Neural progenitor cell (in vitro differentiated cells): ENCODE data around the gene TMPRSS6. TPM values are rescaled to one million over a fixed set of nuclear protein-coding genes. Genes with fewer than 3 reads are reported as not detected.

ENCODE experiments used
- DNase-seq: peaks from one replicate; pipeline ENCODE4 v3.0.0-alpha.2; 2016; ENCODE audit warnings: low spot score
- H2AFZ ChIP-seq: fragments of 200-600 bp; sonication (generic); replicated peaks from 2 replicates; pipeline ENCODE4 v1.6.1; 2016; ENCODE audit warnings: antibody characterized with exemption
- H3F3A ChIP-seq: fragments of 200-600 bp; sonication (generic); 2 replicates; pipeline ENCODE4 v1.6.1; 2016; ENCODE audit warnings: antibody characterized with exemption, low read depth
- H3K27ac ChIP-seq: fragments of 200-600 bp; sonication (generic); 2 replicates; pipeline ENCODE4 v1.5.1; 2016; ENCODE audit warnings: mild to moderate bottlenecking
- H3K27me3 ChIP-seq: fragments of 200-600 bp; sonication (generic); 2 replicates; pipeline ENCODE4 v1.6.1; 2016; ENCODE audit warnings: mild to moderate bottlenecking, moderate library complexity
- H3K36me3 ChIP-seq: fragments of 200-600 bp; sonication (generic); 2 replicates; pipeline ENCODE4 v1.5.1; 2016
- H3K4me1 ChIP-seq: fragments of 200-600 bp; sonication (generic); 2 replicates; pipeline ENCODE4 v1.6.1; 2016; ENCODE audit warnings: mixed run types
- H3K4me2 ChIP-seq: fragments of 200-600 bp; sonication (generic); 2 replicates; pipeline ENCODE4 v1.6.1; 2016
- H3K4me3 ChIP-seq: fragments of 200-600 bp; sonication (generic); 2 replicates; pipeline ENCODE4 v1.5.1; 2016
- H3K79me2 ChIP-seq: fragments of 200-600 bp; sonication (generic); 2 replicates; pipeline ENCODE4 v1.6.1; 2016; ENCODE audit warnings: low read depth
- H3K9ac ChIP-seq: fragments of 200-600 bp; sonication (generic); 2 replicates; pipeline ENCODE4 v1.6.1; 2016
- H3K9me3 ChIP-seq: fragments of 200-600 bp; sonication (generic); 2 replicates; pipeline ENCODE4 v1.5.1; 2016; ENCODE audit warnings: low read depth
- H4K20me1 ChIP-seq: fragments of 200-600 bp; sonication (generic); 2 replicates; pipeline ENCODE4 v1.6.1; 2016; ENCODE audit warnings: low read depth
- H3K27ac Mint-ChIP-seq: 3 replicates; pipeline ENCODE4 v1.8.0; 2021; ENCODE audit warnings: mixed read lengths
- H3K27me3 Mint-ChIP-seq: 2 replicates; pipeline ENCODE4 v1.8.0; 2022; ENCODE audit warnings: low read depth, mild to moderate bottlenecking, inconsistent platforms, moderate library complexity, mixed read lengths; ENCODE audit not compliant: insufficient read depth
- H3K36me3 Mint-ChIP-seq: 3 replicates; pipeline ENCODE4 v1.8.0; 2021; ENCODE audit warnings: mixed read lengths
- H3K4me1 Mint-ChIP-seq: 3 replicates; pipeline ENCODE4 v1.8.0; 2021; ENCODE audit warnings: mixed read lengths
- H3K4me3 Mint-ChIP-seq: 3 replicates; pipeline ENCODE4 v1.8.0; 2021; ENCODE audit warnings: mild to moderate bottlenecking, moderate library complexity, mixed read lengths
- H3K9me3 Mint-ChIP-seq: 3 replicates; pipeline ENCODE4 v1.8.0; 2020; ENCODE audit warnings: mixed read lengths
- CTCF ChIP-seq: fragments of 200-600 bp; sonication (generic); IDR thresholded peaks from 2 replicates; pipeline ENCODE4 v1.5.1; 2017; ENCODE audit warnings: antibody characterized with exemption, mild to moderate bottlenecking
- EZH2 ChIP-seq: fragments of 200-600 bp; sonication (generic); IDR thresholded peaks from 2 replicates; pipeline ENCODE4 v1.6.1; 2017; ENCODE audit warnings: antibody characterized with exemption, mild to moderate bottlenecking, moderate library complexity
- EZH2phosphoT487 ChIP-seq: fragments of 200-600 bp; sonication (generic); IDR thresholded peaks from 2 replicates; pipeline ENCODE4 v1.6.1; 2017; ENCODE audit warnings: antibody characterized with exemption
- total RNA-seq: library from RNA; depleted of rRNA; stranded (reverse); fragments of >200 nt; gene quantifications from 2 replicates; pipeline ENCODE4 v1.2.3, GENCODE V29; 2015; ENCODE audit warnings: low replicate concordance

TMPRSS6 gene
- total RNA-seq, 1 donor from 2014 or later: not detected

DNA sequence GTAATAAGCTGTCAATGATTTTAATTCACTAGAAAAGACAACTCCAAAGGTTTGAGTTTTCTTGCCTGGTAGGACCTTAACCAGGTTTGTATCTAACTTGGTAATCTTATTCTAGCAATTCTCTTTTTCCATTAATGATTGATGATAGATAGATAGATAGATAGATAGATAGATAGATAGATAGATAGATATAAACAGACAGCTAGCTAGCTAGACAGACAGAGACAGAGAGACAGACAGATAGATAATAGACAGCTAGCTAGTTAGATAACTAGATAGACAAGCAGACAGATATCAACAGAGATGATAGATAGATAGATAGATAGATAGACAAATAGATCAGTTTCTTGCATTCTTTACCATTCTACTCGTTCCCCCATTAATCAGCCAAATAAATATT, 15.3 kb downstream of the TMPRSS6 start:
- Histone ChIP-seq H3K79me2 (no peaks in the 10 kb centered on the region), H4K20me1 (no peaks in the 10 kb centered on the region), H3K27ac (no peak overlapping the region), H3K9ac (no peak overlapping the region), H3K4me3 (no peak overlapping the region), H3K36me3 (no peaks in the 10 kb centered on the region), H3F3A (peaks cover 31% of the 10 kb centered on the region), H3K4me1 (peaks cover 18% of the 10 kb centered on the region), H3K27me3 (peaks cover 40% of the 10 kb centered on the region), H2AFZ (no peak overlapping the region), H3K4me2 (no peak overlapping the region), H3K9me3 (no peaks in the 10 kb centered on the region)
- no peak overlapping the region for H3K4me3 Mint-ChIP-seq
- H3K27me3 Mint-ChIP-seq: peaks cover 10% of the 10 kb centered on the region
- no peaks in the 10 kb centered on the region for H3K9me3 Mint-ChIP-seq
- peaks cover 25% of the 10 kb centered on the region for H3K4me1 Mint-ChIP-seq
- H3K36me3 Mint-ChIP-seq: no peaks in the 10 kb centered on the region
- no peak for TF ChIP-seq EZH2
- TF ChIP-seq EZH2phosphoT487: no peak
- TF ChIP-seq CTCF: no peak
- no peak overlapping the region for H3K27ac Mint-ChIP-seq
- DNase-seq: no peak

DNA sequence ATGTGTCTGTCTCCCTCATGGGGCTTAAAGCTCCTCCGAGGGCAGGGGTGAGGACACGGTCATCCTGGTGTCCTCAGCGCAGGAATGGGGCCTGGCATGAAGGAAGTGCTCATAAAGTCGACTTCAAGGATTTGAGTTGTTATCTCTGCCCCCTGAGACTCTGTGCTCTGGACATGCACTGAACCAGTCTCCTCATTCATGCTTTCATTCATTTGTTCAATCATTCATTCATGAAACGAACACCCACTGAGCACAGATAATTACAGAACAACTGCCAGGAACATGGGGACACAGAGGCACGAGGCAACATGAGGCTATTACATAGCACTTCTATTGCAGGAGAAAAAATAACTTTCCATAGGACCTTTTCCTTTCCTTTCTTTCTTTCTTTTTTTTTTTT, 16.5 kb downstream of the TMPRSS6 start:
- Histone ChIP-seq H3K4me3 (no peak overlapping the region), H2AFZ (no peak overlapping the region), H3F3A (peaks cover 18% of the 10 kb centered on the region), H3K27me3 (peaks cover 40% of the 10 kb centered on the region), H4K20me1 (no peaks in the 10 kb centered on the region), H3K9me3 (no peaks in the 10 kb centered on the region), H3K9ac (no peak overlapping the region), H3K36me3 (no peaks in the 10 kb centered on the region), H3K4me2 (no peak overlapping the region), H3K4me1 (peaks cover 18% of the 10 kb centered on the region), H3K79me2 (no peaks in the 10 kb centered on the region), H3K27ac (no peak overlapping the region)
- no peak overlapping the region for H3K27ac Mint-ChIP-seq
- H3K27me3 Mint-ChIP-seq: peaks cover 6% of the 10 kb centered on the region
- no peaks in the 10 kb centered on the region for H3K36me3 Mint-ChIP-seq
- TF ChIP-seq EZH2phosphoT487: no peak
- TF ChIP-seq CTCF: no peak
- no peak for TF ChIP-seq EZH2
- H3K9me3 Mint-ChIP-seq: no peaks in the 10 kb centered on the region
- H3K4me3 Mint-ChIP-seq: no peak overlapping the region
- DNase-seq: no peak
- peaks cover 16% of the 10 kb centered on the region for H3K4me1 Mint-ChIP-seq

- H3K27me3 Mint-ChIP-seq: peaks cover 6% of the 10 kb centered on the region
- no peak overlapping the region for H3K9ac ChIP-seq
- no peaks in the 10 kb centered on the region for H3K36me3 ChIP-seq
- TF ChIP-seq EZH2phosphoT487: no peak
- no peak for TF ChIP-seq EZH2
- no peak for TF ChIP-seq CTCF
- H3K36me3 Mint-ChIP-seq: no peaks in the 10 kb centered on the region
- H3K9me3 Mint-ChIP-seq: no peaks in the 10 kb centered on the region
- no peak for DNase-seq
- H3K4me1 ChIP-seq: peaks cover 13% of the 10 kb centered on the region
- H3K79me2 ChIP-seq: no peaks in the 10 kb centered on the region
- H4K20me1 ChIP-seq: no peaks in the 10 kb centered on the region
- peak overlapping the region; percentile 6 for H3K4me3 ChIP-seq
- H3K27ac ChIP-seq: no peak overlapping the region
- peak overlapping the region; percentile 87 for H2AFZ ChIP-seq
- H3F3A ChIP-seq: peaks cover 13% of the 10 kb centered on the region
- no peak overlapping the region for H3K4me3 Mint-ChIP-seq
- peak overlapping the region; percentile 96 for H3K27ac Mint-ChIP-seq
- H3K27me3 ChIP-seq: peaks cover 34% of the 10 kb centered on the region
- H3K9me3 ChIP-seq: no peaks in the 10 kb centered on the region
- peak overlapping the region; percentile 67 for H3K4me2 ChIP-seq
- H3K4me1 Mint-ChIP-seq: peaks cover 14% of the 10 kb centered on the region
Measured at GRCh38 chr22:37091994-37092393, 17.5 kb downstream of the TMPRSS6 start.
